H1 (cell line): ENCODE results near the gene PRKN. TPM values are rescaled to one million over a fixed set of nuclear protein-coding genes. Genes with fewer than 3 reads are reported as not detected.

ENCODE experiments used
- CTCF ChIA-PET: fragments of 300-600 bp; sonication (Branson Sonifier 250); formaldehyde crosslinking; loops from one replicate; lab custom pipeline; 2021; ENCODE audit not compliant: partially characterized antibody; lab: Charles Lee
- POLR2A ChIA-PET: fragments of 300-600 bp; sonication (Branson Sonifier 250); formaldehyde crosslinking; loops from one replicate; lab custom pipeline; 2021; ENCODE audit warnings: inconsistent platforms; ENCODE audit not compliant: partially characterized antibody; lab: Charles Lee
- DNase-seq, 2 experiments: peaks; one replicate each; pipeline versions ENCODE4 v3.0.0 to v3.0.0-alpha.2; 2010 to 2022; ENCODE audit warnings: low spot score in 2 of 2, low read depth in 1 of 2, mixed read lengths in 1 of 2
- FAIRE-seq: peaks from 2 replicates; lab custom pipeline; 2011; peaks lifted over from hg19 to GRCh38; lab: Jason Lieb, UNC
- H2AFZ ChIP-seq: 2 replicates; pipeline ENCODE4 v1.8.1; 2012; ENCODE audit warnings: low read length, inconsistent platforms
- H2AK5ac ChIP-seq: 2 replicates; pipeline ENCODE4 v1.6.1; 2013; ENCODE audit warnings: low read depth, low read length
- H2BK120ac ChIP-seq: replicated peaks from 2 replicates; pipeline ENCODE3; 2013; ENCODE audit warnings: low read depth, low read length, inconsistent platforms
- H2BK12ac ChIP-seq: 2 replicates; pipeline ENCODE4 v1.6.1; 2013; ENCODE audit warnings: low read depth, low read length
- H2BK15ac ChIP-seq: 2 replicates; pipeline ENCODE4 v1.6.1; 2013; ENCODE audit warnings: low read length
- H2BK20ac ChIP-seq: 2 replicates; pipeline ENCODE4 v1.6.1; 2013; ENCODE audit warnings: low read length
- H2BK5ac ChIP-seq: 2 replicates; pipeline ENCODE4 v1.6.1; 2013; ENCODE audit warnings: low read depth, low read length
- H3K14ac ChIP-seq: 2 replicates; pipeline ENCODE4 v1.6.1; 2013; ENCODE audit warnings: inconsistent platforms; ENCODE audit not compliant: insufficient read length
- H3K18ac ChIP-seq: 2 replicates; pipeline ENCODE4 v1.6.1; 2013; ENCODE audit warnings: low read length; ENCODE audit errors: extremely low read depth
- H3K23ac ChIP-seq: 2 replicates; pipeline ENCODE4 v1.6.1; 2013; ENCODE audit warnings: inconsistent platforms; ENCODE audit not compliant: insufficient read length
- H3K23me2 ChIP-seq: 2 replicates; pipeline ENCODE4 v1.6.1; 2013; ENCODE audit warnings: low read depth, low read length
- H3K27ac ChIP-seq: 2 replicates; pipeline ENCODE4 v1.6.1; 2011; ENCODE audit warnings: low read depth, low read length, inconsistent platforms
- H3K27me3 ChIP-seq, 4 experiments: replicated peaks in 1 of 4; 1 replicate in 1 of 4; 2 replicates in 3 of 4; pipeline versions ENCODE4 v1.6.1 to v1.8.1; 2011 to 2013; ENCODE audit warnings: low read length in 3 of 4, mild to moderate bottlenecking in 3 of 4, inconsistent platforms in 2 of 4, mixed read lengths in 2 of 4, moderate library complexity in 1 of 4; ENCODE audit not compliant: control insufficient read depth in 3 of 4, insufficient read depth in 3 of 4; ENCODE audit errors: extremely low read depth in 1 of 4
- H3K36me3 ChIP-seq, 4 experiments: 2 replicates each; pipeline versions ENCODE4 v1.6.1 to v1.8.1; 2011 to 2013; ENCODE audit warnings: mild to moderate bottlenecking in 4 of 4, low read length in 3 of 4, moderate library complexity in 2 of 4, control low read depth in 1 of 4, inconsistent platforms in 1 of 4; ENCODE audit not compliant: insufficient read depth in 4 of 4, control insufficient read depth in 2 of 4
- H3K4ac ChIP-seq: replicated peaks from 2 replicates; pipeline ENCODE3; 2013; ENCODE audit warnings: low read length, low read depth, mixed read lengths, inconsistent platforms; ENCODE audit not compliant: insufficient read length
- H3K4me1 ChIP-seq, 4 experiments: replicated peaks in 1 of 4; 1 replicate in 1 of 4; 2 replicates in 3 of 4; pipeline versions ENCODE4 v1.6.1 to v1.8.1; 2011 to 2013; ENCODE audit warnings: low read length in 3 of 4, inconsistent platforms in 2 of 4, mixed read lengths in 1 of 4; ENCODE audit not compliant: insufficient read depth in 4 of 4, control insufficient read depth in 3 of 4
- H3K4me2 ChIP-seq, 2 experiments: 2 replicates each; pipeline versions ENCODE4 v1.6.1 to v1.8.1; 2011 to 2013; ENCODE audit warnings: low read depth in 2 of 2, low read length in 2 of 2, control low read depth in 1 of 2, inconsistent platforms in 1 of 2, mild to moderate bottlenecking in 1 of 2; ENCODE audit not compliant: insufficient read depth in 1 of 2
- H3K4me3 ChIP-seq, 4 experiments: fragments of 200-600, 300-600 bp in 1 of 4; sonication (generic), shearing (Covaris generic), sonication (Bioruptor Twin) in 1 of 4; 2 replicates each; pipeline versions ENCODE4 v1.5.1 to v1.8.1; 2011 to 2016; ENCODE audit warnings: low read length in 4 of 4, low read depth in 3 of 4, control low read depth in 2 of 4, inconsistent platforms in 2 of 4, mild to moderate bottlenecking in 2 of 4, mixed read lengths in 1 of 4, moderate library complexity in 1 of 4; ENCODE audit not compliant: insufficient read depth in 2 of 4; ENCODE audit errors: extremely low read depth in 1 of 4
- H3K56ac ChIP-seq: replicated peaks from 2 replicates; pipeline ENCODE3; 2013; ENCODE audit warnings: low read depth, mild to moderate bottlenecking, mixed read lengths, low read length, inconsistent platforms; ENCODE audit not compliant: insufficient read length
- H3K79me1 ChIP-seq: 2 replicates; pipeline ENCODE4 v1.6.1; 2013; ENCODE audit warnings: low read depth, low read length, control low read depth
- H3K79me2 ChIP-seq, 2 experiments: 2 replicates each; pipeline versions ENCODE4 v1.6.1 to v1.8.1; 2012 to 2013; ENCODE audit warnings: low read length in 2 of 2, mild to moderate bottlenecking in 2 of 2, inconsistent platforms in 1 of 2; ENCODE audit not compliant: insufficient read depth in 2 of 2, control insufficient read depth in 1 of 2
- H3K9ac ChIP-seq, 4 experiments: replicated peaks in 1 of 4; 1 replicate in 1 of 4; 2 replicates in 3 of 4; pipeline versions ENCODE4 v1.6.1 to v1.8.1; 2011 to 2013; ENCODE audit warnings: low read depth in 3 of 4, low read length in 3 of 4, control low read depth in 2 of 4, mild to moderate bottlenecking in 2 of 4, moderate library complexity in 2 of 4, inconsistent platforms in 1 of 4; ENCODE audit errors: extremely low read depth in 1 of 4
- H3K9me3 ChIP-seq, 2 experiments: 2 replicates each; pipeline versions ENCODE4 v1.6.1 to v1.8.1; 2012 to 2013; ENCODE audit warnings: mild to moderate bottlenecking in 2 of 2, moderate library complexity in 2 of 2, control low read depth in 1 of 2, inconsistent platforms in 1 of 2, low read depth in 1 of 2, low read length in 1 of 2, mixed read lengths in 1 of 2; ENCODE audit not compliant: insufficient read depth in 2 of 2
- H4K20me1 ChIP-seq, 2 experiments: replicated peaks in 1 of 2; 2 replicates each; pipeline versions ENCODE3 to v1.8.1; 2011 to 2013; ENCODE audit warnings: inconsistent platforms in 2 of 2, low read length in 2 of 2, mild to moderate bottlenecking in 1 of 2; ENCODE audit not compliant: insufficient read depth in 2 of 2, control insufficient read depth in 1 of 2
- H4K5ac ChIP-seq: 2 replicates; pipeline ENCODE4 v1.6.1; 2013; ENCODE audit warnings: low read length, low read depth, mixed read lengths, inconsistent platforms; ENCODE audit not compliant: insufficient read length
- H4K8ac ChIP-seq: 2 replicates; pipeline ENCODE4 v1.8.0; 2013; ENCODE audit warnings: mild to moderate bottlenecking, moderate library complexity, low read length, inconsistent platforms; ENCODE audit not compliant: insufficient read depth; ENCODE audit errors: extremely low read depth
- H4K91ac ChIP-seq: replicated peaks from 2 replicates; pipeline ENCODE3; 2013; ENCODE audit warnings: low read length, mixed read lengths, inconsistent platforms; ENCODE audit not compliant: insufficient read length
- BRCA1 ChIP-seq: IDR thresholded peaks from 2 replicates; pipeline ENCODE4 v1.6.1; 2012; ENCODE audit warnings: low read depth, low read length, improper control_type of control experiment
- KDM1A ChIP-seq: fragments of 200-600, 300-600 bp; sonication (generic); IDR thresholded peaks from 2 replicates; pipeline ENCODE4 v1.7.1; 2016; ENCODE audit warnings: mild to moderate bottlenecking, low read length, borderline replicate concordance
- NRF1 ChIP-seq: IDR thresholded peaks from 2 replicates; pipeline ENCODE4 v1.6.1; 2011; ENCODE audit warnings: mild to moderate bottlenecking, low read depth, low read length, improper control_type of control experiment
- RBBP5 ChIP-seq: IDR thresholded peaks from 2 replicates; pipeline ENCODE4 v1.7.1; 2012; ENCODE audit warnings: low read depth, mild to moderate bottlenecking, inconsistent platforms, low read length, moderate library complexity, borderline replicate concordance
- WGBS, 2 experiments: shearing (Covaris generic) in 1 of 2; methylation state at CpG; one replicate each; pipeline versions ENCODE4 v1.1.6 to v1.1.7; 2013 to 2015; ENCODE audit warnings: low lambda C conversion rate in 2 of 2, mixed read lengths in 2 of 2, inconsistent platforms in 1 of 2, low coverage in 1 of 2, missing lambda C conversion rate in 1 of 2; ENCODE audit not compliant: insufficient replicate concordance in 2 of 2, insufficient coverage in 1 of 2, insufficient read length in 1 of 2; ENCODE audit errors: extremely low coverage in 1 of 2, missing lambda C conversion rate in 1 of 2; 5-methylcytosine and 5-hydroxymethylcytosine counted together
- polyA plus RNA-seq, 7 experiments: library from polyadenylated mRNA; depleted of rRNA in 3 of 7; stranded (reverse) in 5 of 7; unstranded in 2 of 7; fragments of >200 nt in 5 of 7; fragments of 200-250 nt in 2 of 7; gene quantifications; 1 replicate in 5 of 7; 2 replicates in 1 of 7; 4 replicates in 1 of 7; pipeline versions ENCODE4 v1.2.1 to v1.2.3, GENCODE V29; 2011 to 2013; ENCODE audit warnings: missing spikeins in 2 of 7, mixed read lengths in 2 of 7
- total RNA-seq: library from RNA; stranded (reverse); fragmentation: NEBNext Ultra II Directional; extraction: Animal tissue kit (Norgen Biotek cat#: 25700); gene quantifications from 2 replicates; pipeline ENCODE4 v1.2.1, GENCODE V29; 2021

PRKN gene
- total and polyA plus RNA-seq, 2 of the 8 experiments (the other 6 are each of a cell fraction or from before 2014, with no cell fraction given), result 0.13 to 0.29 TPM

GRCh38 chr6:161634916-161635315 is 1092.7 kb downstream of the PRKN start:
- H3K4ac ChIP-seq, result no peak overlapping the region
- H3K23me2 ChIP-seq, result no peaks in the 10 kb centered on the region
- H2AFZ ChIP-seq, result no peak overlapping the region
- no peak overlapping the region for H3K14ac ChIP-seq
- no peak overlapping the region for H3K27ac ChIP-seq
- WGBS, 2 experiments, result 91% methylated on average over 8 of the region's 8 CpGs; no CpG with 5 or more reads in 1 of the 2 experiments
- CTCF ChIA-PET, result no interaction called here
- H3K56ac ChIP-seq, result no peak overlapping the region
- TF ChIP-seq BRCA1 (no peak), NRF1 (no peak), RBBP5 (no peak), KDM1A (no peak)
- TF ChIP-seq, all 59 proteins: peak for 0
- H2BK12ac ChIP-seq, result no peak overlapping the region
- H4K91ac ChIP-seq, result no peak overlapping the region
- FAIRE-seq (no peak), DNase-seq (no peak)
- no peak overlapping the region for H2BK20ac ChIP-seq
- no peaks in the 10 kb centered on the region for H3K36me3 ChIP-seq
- no peak overlapping the region for H2BK120ac ChIP-seq
- POLR2A ChIA-PET, result no interaction called here
- H3K23ac ChIP-seq, result no peak overlapping the region
- H4K5ac ChIP-seq, result no peak overlapping the region
- peaks cover 0 to 4% (median 2%) of the 10 kb centered on the region in 4 experiments; a peak in 1 of 7 replicates for H3K4me1 ChIP-seq
- H3K4me3 ChIP-seq, result no peak overlapping the region
- no peak overlapping the region for H3K4me2 ChIP-seq
- H2BK15ac ChIP-seq, result no peak overlapping the region
- no peak overlapping the region for H2AK5ac ChIP-seq
- no peak overlapping the region for H3K18ac ChIP-seq
- peaks cover 0 to 1% (median 0%) of the 10 kb centered on the region in 4 experiments; a peak in 1 of 7 replicates for H3K27me3 ChIP-seq
- H3K79me1 ChIP-seq, result no peaks in the 10 kb centered on the region; the same call in 1 of the 2 replicates
- no peaks in the 10 kb centered on the region for H4K20me1 ChIP-seq
- H2BK5ac ChIP-seq, result no peak overlapping the region
- H3K9me3 ChIP-seq, result peaks cover 0 to 3% of the 10 kb centered on the region in 2 experiments; a peak in 1 of 4 replicates
- no peaks in the 10 kb centered on the region for H3K79me2 ChIP-seq
- no peak overlapping the region for H4K8ac ChIP-seq
- H3K9ac ChIP-seq, result no peak overlapping the region
